ENCODE data around the gene TAF1B.

TAF1B gene

GRCh38 chr2:9838391-9838790 lies 4.9 kb upstream of the TAF1B start:
- Mint-ChIP-seq H3K36me3 (ENCODE audit: low read depth) (no peaks in the 10 kb centered on the region), H3K4me3 (no peak overlapping the region), H3K9me3 (no peaks in the 10 kb centered on the region), H3K27ac (no peak overlapping the region), H3K27me3 (ENCODE audit: low read depth) (peaks cover 12% of the 10 kb centered on the region), H3K4me1 (no peaks in the 10 kb centered on the region)
- TF ChIP-seq CTCF (IDR thresholded peaks at IDR 0.05; ENCODE audit: unreplicated experiment in 3 of 3) = no peak

- Mint-ChIP-seq H3K4me3 (peak overlapping the region; percentile 95 to 98 (median 98)), H3K36me3 (ENCODE audit: low read depth) (peaks cover 18% of the 10 kb centered on the region), H3K27me3 (ENCODE audit: low read depth) (peaks cover 7% of the 10 kb centered on the region), H3K4me1 (peaks cover 20% of the 10 kb centered on the region), H3K9me3 (no peaks in the 10 kb centered on the region), H3K27ac (peak overlapping the region; percentile 91 to 98 (median 94))
- no peak for TF ChIP-seq CTCF (IDR thresholded peaks at IDR 0.05; ENCODE audit: unreplicated experiment in 3 of 3)
Measured at GRCh38 chr2:9842487-9843228, 616 bp upstream of the TAF1B start.

- Mint-ChIP-seq H3K9me3 (no peaks in the 10 kb centered on the region), H3K4me3 (peak overlapping the region; percentile 95 to 98 (median 98)), H3K4me1 (peaks cover 20% of the 10 kb centered on the region), H3K36me3 (ENCODE audit: low read depth) (peaks cover 19% of the 10 kb centered on the region), H3K27ac (peak overlapping the region; percentile 91 to 98 (median 94)), H3K27me3 (ENCODE audit: low read depth) (peaks cover 7% of the 10 kb centered on the region)
- no peak for TF ChIP-seq CTCF (IDR thresholded peaks at IDR 0.05; ENCODE audit: unreplicated experiment in 3 of 3)
Measured at GRCh38 chr2:9844036-9844483, 786 bp downstream of the TAF1B start.

GRCh38 chr2:9844576-9844975 lies 1.3 kb downstream of the TAF1B start:
- H3K27me3 Mint-ChIP-seq (ENCODE audit: low read depth) = peaks cover 7% of the 10 kb centered on the region
- H3K36me3 Mint-ChIP-seq (ENCODE audit: low read depth) = peaks cover 22% of the 10 kb centered on the region
- peaks cover 20% of the 10 kb centered on the region for H3K4me1 Mint-ChIP-seq
- H3K9me3 Mint-ChIP-seq = no peaks in the 10 kb centered on the region
- peak overlapping the region; percentile 91 to 98 (median 94) for H3K27ac Mint-ChIP-seq
- no peak for TF ChIP-seq CTCF (IDR thresholded peaks at IDR 0.05; ENCODE audit: unreplicated experiment in 3 of 3)
- H3K4me3 Mint-ChIP-seq = peak overlapping the region; percentile 95 to 98 (median 98)

- TF ChIP-seq CTCF (IDR thresholded peaks at IDR 0.05; ENCODE audit: unreplicated experiment in 3 of 3) = no peak
- Mint-ChIP-seq H3K27me3 (ENCODE audit: low read depth) (peaks cover 7% of the 10 kb centered on the region), H3K4me3 (peak overlapping the region in 2 of 3 experiments; percentile 13 to 65), H3K36me3 (ENCODE audit: low read depth) (peaks cover 37% of the 10 kb centered on the region), H3K4me1 (peaks cover 20% of the 10 kb centered on the region), H3K9me3 (no peaks in the 10 kb centered on the region), H3K27ac (peak overlapping the region in 2 of 3 experiments; percentile 1 to 32)
Measured at GRCh38 chr2:9846554-9846953, 3.3 kb downstream of the TAF1B start.

- TF ChIP-seq CTCF (IDR thresholded peaks at IDR 0.05; ENCODE audit: unreplicated experiment in 3 of 3) = no peak
- Mint-ChIP-seq H3K4me1 (peaks cover 20% of the 10 kb centered on the region), H3K4me3 (peak overlapping the region in 1 of 3 experiments; percentile 5), H3K36me3 (ENCODE audit: low read depth) (peaks cover 43% of the 10 kb centered on the region), H3K27ac (peak overlapping the region in 1 of 3 experiments; percentile 1), H3K9me3 (no peaks in the 10 kb centered on the region), H3K27me3 (ENCODE audit: low read depth) (peaks cover 3% of the 10 kb centered on the region)
Measured at GRCh38 chr2:9847140-9847539, 3.9 kb downstream of the TAF1B start.

Data from nephron (organoid).